K562 (cell line): ENCODE data around the gene RNF115. TPM values are rescaled to one million over a fixed set of nuclear protein-coding genes. Genes with fewer than 3 reads are reported as not detected.

Experiments used
- ATAC-seq: fragments of 200-7000 bp; cut with Tn5 transposase; 3 replicates; pipeline ENCODE4 v1.9.1; 2020; ENCODE audit warnings: moderate library complexity
- BruUV-seq: library from RNA; stranded (reverse); fragments of 400-500 nt; replicated peaks from 2 replicates; lab custom pipeline; 2021; lab: Mats Ljungman, UMichigan
- CTCF ChIA-PET: fragments of 300-600 bp; formaldehyde crosslinking; extraction: SDS; loops from one replicate; lab custom pipeline; 2021; ENCODE audit warnings: low intra/inter-chr PET ratio; lab: Yijun Ruan, JAX
- POLR2A ChIA-PET: fragments of 300-600, 350-650 bp; sonication (Branson Sonifier 250); formaldehyde crosslinking; extraction: SDS; loops from one replicate; lab custom pipeline; 2021; ENCODE audit warnings: antibody characterized with exemption, inconsistent platforms; lab: Yijun Ruan, JAX
- DNase-seq, 4 experiments: peaks; one replicate each; pipeline versions ENCODE4 v3.0.0 to v3.0.0-alpha.2; 2011 to 2018; ENCODE audit warnings: low spot score in 3 of 4, mixed read lengths in 3 of 4; ENCODE audit errors: extremely low read depth in 1 of 4
- FAIRE-seq: peaks from 2 replicates; lab custom pipeline; 2011; peaks lifted over from hg19 to GRCh38; lab: Jason Lieb, UNC
- H2AFZ ChIP-seq: 2 replicates; pipeline ENCODE4 v1.6.0; 2011; ENCODE audit warnings: low read depth, low read length, control low read depth, inconsistent platforms
- H3K27ac ChIP-seq: fragments of 200-600 bp; 3 replicates; pipeline ENCODE4 v1.8.0; 2011; ENCODE audit warnings: low read depth, mild to moderate bottlenecking, control low read depth, inconsistent platforms, low read length, moderate library complexity, mixed read lengths; ENCODE audit errors: extremely low read depth
- H3K27me3 ChIP-seq, 2 experiments: fragments of 300-600 bp in 1 of 2; 2 replicates in 1 of 2; 3 replicates in 1 of 2; pipeline versions ENCODE4 v1.6.0 to v1.8.0; 2011; ENCODE audit warnings: inconsistent platforms in 2 of 2, low read length in 2 of 2, mild to moderate bottlenecking in 1 of 2, mixed read lengths in 1 of 2, moderate library complexity in 1 of 2; ENCODE audit not compliant: control insufficient read depth in 2 of 2, insufficient read depth in 2 of 2
- H3K36me3 ChIP-seq: fragments of 300-600 bp; 3 replicates; pipeline ENCODE4 v1.8.0; 2011; ENCODE audit warnings: mild to moderate bottlenecking, low read length, inconsistent platforms; ENCODE audit not compliant: control insufficient read depth, insufficient read depth
- H3K4me1 ChIP-seq, 2 experiments: fragments of 200-600 bp in 1 of 2; replicated peaks in 1 of 2; 2 replicates in 1 of 2; 3 replicates in 1 of 2; pipeline versions ENCODE4 v1.5.1 to v1.8.0; 2011; ENCODE audit warnings: inconsistent platforms in 2 of 2, low read length in 2 of 2, mild to moderate bottlenecking in 1 of 2, mixed read lengths in 1 of 2, moderate library complexity in 1 of 2; ENCODE audit not compliant: control insufficient read depth in 2 of 2, insufficient read depth in 2 of 2
- H3K4me2 ChIP-seq: 2 replicates; pipeline ENCODE4 v1.6.1; 2011; ENCODE audit warnings: low read length, control low read depth, inconsistent platforms, mixed read lengths; ENCODE audit not compliant: insufficient read depth
- H3K4me3 ChIP-seq: fragments of 200-600 bp; sonication (generic), shearing (Covaris generic); 2 replicates; pipeline ENCODE4 v1.5.1; 2016; ENCODE audit warnings: control low read depth, inconsistent platforms
- H3K79me2 ChIP-seq: fragments of 200-600 bp; 3 replicates; pipeline ENCODE4 v1.8.0; 2011; ENCODE audit warnings: low read length, inconsistent platforms; ENCODE audit not compliant: control insufficient read depth, insufficient read depth
- H3K9ac ChIP-seq, 2 experiments: 2 replicates each; pipeline versions ENCODE4 v1.6.0 to v1.6.1; 2011; ENCODE audit warnings: low read depth in 2 of 2, low read length in 2 of 2, control low read depth in 1 of 2, inconsistent platforms in 1 of 2, mild to moderate bottlenecking in 1 of 2, mixed read lengths in 1 of 2; ENCODE audit not compliant: insufficient read depth in 1 of 2
- H3K9me1 ChIP-seq: one replicate; pipeline ENCODE4 v1.6.0; 2011; ENCODE audit warnings: inconsistent platforms, mild to moderate bottlenecking, low read length, moderate library complexity; ENCODE audit not compliant: control insufficient read depth, insufficient read depth
- H3K9me3 ChIP-seq: replicated peaks from 2 replicates; pipeline ENCODE4 v1.5.1; 2011; ENCODE audit warnings: low read depth, low read length, inconsistent platforms; ENCODE audit not compliant: control insufficient read depth, insufficient read depth
- H4K20me1 ChIP-seq: replicated peaks from 2 replicates; pipeline ENCODE4 v1.6.1; 2011; ENCODE audit warnings: low read length, inconsistent platforms, mixed read lengths; ENCODE audit not compliant: control insufficient read depth, insufficient read depth
- ARID1B ChIP-seq: fragments of 450-650 bp; IDR thresholded peaks from 2 replicates; pipeline ENCODE4 v1.6.1; 2016; ENCODE audit warnings: antibody characterized with exemption, mild to moderate bottlenecking, inconsistent platforms
- C11orf30 ChIP-seq: fragments of 450-650 bp; IDR thresholded peaks from 2 replicates; pipeline ENCODE4 v1.6.1; 2016; ENCODE audit warnings: low read depth, mild to moderate bottlenecking
- JUN ChIP-seq, 2 experiments: sonication (generic) in 1 of 2; formaldehyde crosslinking in 1 of 2; IDR thresholded peaks; 2 replicates each; pipeline versions ENCODE4 v1.6.1 to v1.8.0; 2012 to 2022; ENCODE audit warnings: borderline replicate concordance in 2 of 2, mild to moderate bottlenecking in 2 of 2, improper control_type of control experiment in 1 of 2, low read depth in 1 of 2, low read length in 1 of 2, missing genetic modification reagents in 1 of 2
- MECOM ChIP-seq: fragments of 250-450 bp; sonication (Bioruptor Pico); IDR thresholded peaks from 2 replicates; pipeline ENCODE4 v1.8.0; 2022; ENCODE audit warnings: inconsistent platforms
- MEF2A ChIP-seq: IDR thresholded peaks from 2 replicates; pipeline ENCODE4 v1.6.1; 2011; ENCODE audit warnings: low read depth, mild to moderate bottlenecking, low read length, moderate library complexity; ENCODE audit not compliant: control insufficient read depth
- NFE2 ChIP-seq: IDR thresholded peaks from 2 replicates; pipeline ENCODE4 v1.6.1; 2014; ENCODE audit warnings: antibody characterized with exemption, low read depth
- NFE2L1 ChIP-seq: fragments of 450-650 bp; IDR thresholded peaks from 2 replicates; pipeline ENCODE4 v1.6.1; 2016; ENCODE audit warnings: missing genetic modification characterization, low read depth, mild to moderate bottlenecking, missing compliant biosample characterization, moderate library complexity, borderline replicate concordance
- NONO ChIP-seq, 2 experiments: fragments of 200-400 bp in 1 of 2; fragments of 450-650 bp in 1 of 2; formaldehyde crosslinking in 1 of 2; IDR thresholded peaks; 2 replicates each; pipeline ENCODE4 v1.6.1; 2017; ENCODE audit warnings: low read depth in 2 of 2, mild to moderate bottlenecking in 2 of 2, moderate library complexity in 2 of 2, low read length in 1 of 2
- RFX1 ChIP-seq: fragments of 450-650 bp; IDR thresholded peaks from 2 replicates; pipeline ENCODE4 v1.6.1; 2016; ENCODE audit warnings: mild to moderate bottlenecking, moderate library complexity
- SREBF1 ChIP-seq: fragments of 150-350 bp; IDR thresholded peaks from 2 replicates; pipeline ENCODE4 v1.6.1; 2014; ENCODE audit warnings: antibody characterized with exemption, low read depth, low read length, borderline replicate concordance
- STAG1 ChIP-seq: sonication (generic); formaldehyde crosslinking; IDR thresholded peaks from 2 replicates; pipeline ENCODE4 v1.5.0; 2020; ENCODE audit warnings: missing genetic modification reagents, borderline replicate concordance
- ZNF316 ChIP-seq: fragments of 450-650 bp; IDR thresholded peaks from 2 replicates; pipeline ENCODE4 v1.6.1; 2016
- ZSCAN29 ChIP-seq: fragments of 450-650 bp; IDR thresholded peaks from 2 replicates; pipeline ENCODE4 v1.6.1; 2017
- WGBS: fragments of 100-300 bp; shearing (Covaris generic); methylation state at CpG from one replicate; pipeline ENCODE4 v1.1.6; 2016; ENCODE audit warnings: low coverage, mixed read lengths; ENCODE audit not compliant: insufficient coverage; ENCODE audit errors: missing lambda C conversion rate; 5-methylcytosine and 5-hydroxymethylcytosine counted together
- in situ Hi-C: fragments of 300-500 bp; cut with MboI; formaldehyde crosslinking; loops from 4 replicates; pipeline ENCODE4 v1.15.0; 2018; ENCODE audit warnings: inconsistent platforms, mixed read lengths
- intact Hi-C: fragments of 100-400 bp; cut with micrococcal nuclease; formaldehyde crosslinking; loops from 2 replicates; pipeline ENCODE4 v1.14.2; 2022
- polyA plus RNA-seq, 8 experiments: library from polyadenylated mRNA; depleted of rRNA in 4 of 8; stranded (reverse) in 5 of 8; unstranded in 3 of 8; fragments of >200 nt; fragmentation: Nextera tagmentation in 2 of 8; fragmentation: Illumina TruSeq in 1 of 8; extraction: Ambion mirVana in 2 of 8; extraction: Trizol in 1 of 8; gene quantifications; 2 replicates each; pipeline versions ENCODE4 v1.2.1 to v1.2.3, GENCODE V29; 2011 to 2014; ENCODE audit warnings: inconsistent platforms in 1 of 8, missing spikeins in 1 of 8
- total RNA-seq, 7 experiments: library from RNA; depleted of rRNA in 6 of 7; stranded (reverse); fragments of >200 nt in 6 of 7; fragmentation: Illumina TruSeq in 2 of 7; extraction: Trizol in 2 of 7; gene quantifications; 2 replicates each; pipeline versions ENCODE4 v1.2.1 to v1.2.3, GENCODE V29; 2011 to 2021; ENCODE audit warnings: low replicate concordance in 1 of 7
- TF ChIP-seq, protein P1 (sequence below): fragments of 250-450 bp; sonication (Bioruptor Pico); IDR thresholded peaks from 2 replicates; pipeline ENCODE4 v1.5.0; 2022; ENCODE audit warnings: mild to moderate bottlenecking

The RNF115 gene
- total and polyA plus RNA-seq, 9 of the 15 experiments (the other 6 are each of a cell fraction or from before 2014, with no cell fraction given) = 1.9 to 14.3 (median 9.5) TPM

DNA sequence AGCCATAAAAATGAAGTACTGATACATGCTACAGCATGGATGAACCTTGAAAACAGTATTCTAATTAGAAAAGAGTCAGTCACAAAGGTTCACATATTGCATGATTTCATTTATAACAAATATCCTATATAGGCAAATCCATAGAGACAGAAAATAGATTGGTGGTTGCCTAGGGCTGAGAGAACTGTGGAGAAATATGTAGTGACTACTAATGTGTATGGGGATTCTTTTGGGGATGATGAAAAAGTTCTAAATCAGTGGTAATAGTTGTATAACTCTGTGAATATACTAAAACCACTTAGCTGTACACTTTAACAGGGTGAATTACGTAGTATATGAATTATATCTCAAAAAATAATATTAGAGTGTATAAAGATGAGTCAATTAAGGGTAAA lies 45.8 kb downstream of the RNF115 start:
- 95% methylated on average over 1 of the region's 1 CpG for WGBS

DNA sequence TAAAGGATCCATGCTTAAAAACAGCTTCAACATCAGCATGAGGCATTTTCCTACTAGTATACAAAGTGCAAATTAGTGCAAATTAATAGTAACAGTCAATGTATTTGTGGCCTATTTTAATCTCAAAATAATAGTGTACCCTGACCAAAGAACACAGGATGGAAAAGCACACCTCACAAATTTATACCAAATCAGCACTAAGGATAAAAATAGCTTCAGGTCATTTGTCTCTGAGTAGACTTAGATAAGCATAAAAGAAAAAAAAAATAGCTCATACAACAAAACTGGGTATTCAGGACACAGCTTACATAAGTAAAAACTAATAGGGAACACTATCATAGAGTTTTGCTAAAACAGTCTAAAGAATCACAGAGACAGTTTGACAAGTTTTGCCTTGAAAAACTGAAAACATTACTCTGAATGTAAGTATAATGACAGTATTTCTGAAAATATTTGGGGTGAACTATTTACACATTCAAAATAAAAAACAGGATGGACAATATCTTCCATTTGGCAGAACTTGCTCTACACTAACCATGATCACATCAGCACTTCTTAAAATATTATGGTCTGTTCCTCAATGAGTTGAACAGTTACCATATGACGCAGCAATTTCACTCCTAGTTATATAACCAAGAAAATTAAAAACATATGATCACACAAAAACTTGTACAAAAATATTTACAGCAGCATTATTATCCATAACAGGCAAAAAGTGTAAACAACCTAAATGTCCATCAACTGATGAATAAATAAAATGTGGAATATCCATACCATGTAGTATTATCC lies 46.3 kb downstream of the RNF115 start:
- Histone ChIP-seq H3K27me3 (no peaks in the 10 kb centered on the region), H3K4me2 (no peak overlapping the region), H3K4me3 (no peak overlapping the region), H2AFZ (no peak overlapping the region), H3K27ac (no peak overlapping the region; the same call in 2 of the 3 replicates), H3K9me3 (no peaks in the 10 kb centered on the region), H3K9ac (no peak overlapping the region), H3K79me2 (no peaks in the 10 kb centered on the region), H3K9me1 (no peaks in the 10 kb centered on the region), H4K20me1 (no peaks in the 10 kb centered on the region), H3K4me1 (peaks cover 0 to 6% of the 10 kb centered on the region in 2 experiments; a peak in 2 of 5 replicates), H3K36me3 (peaks cover 12% of the 10 kb centered on the region; the same call in 2 of the 3 replicates)
- DNase-seq = no peak
- no TSS peak for BruUV-seq
- POLR2A ChIA-PET = no interaction called here
- intact Hi-C loops (no loop called here), in situ Hi-C loops (no loop called here)
- peak; percentile 53; the same call in 2 of the 3 replicates for ATAC-seq
- 68% methylated on average over 1 of the region's 1 CpG for whole genome bisulfite sequencing
- FAIRE-seq = no peak
- CTCF ChIA-PET = no interaction called here
- TF ChIP-seq STAG1 (CRISPR knock-in tag) (no peak), C11orf30 (peak; percentile 77), NONO (IDR thresholded peaks at IDR 0.05; ENCODE audit: low read depth in 2 of 2, low read length in 1 of 2) (no peak), ZSCAN29 (no peak), MEF2A (peak; percentile 42; the same call in 1 of the 2 replicates), NFE2L1 (tag) (peak; percentile 41; the same call in 1 of the 2 replicates), ZNF316 (peak; percentile 92), ARID1B (peak; percentile 10; the same call in 1 of the 2 replicates), NFE2 (peak; percentile 74), MECOM (CRISPR knock-in tag) (no peak), SREBF1 (no peak)
- TF ChIP-seq, protein P1, sequence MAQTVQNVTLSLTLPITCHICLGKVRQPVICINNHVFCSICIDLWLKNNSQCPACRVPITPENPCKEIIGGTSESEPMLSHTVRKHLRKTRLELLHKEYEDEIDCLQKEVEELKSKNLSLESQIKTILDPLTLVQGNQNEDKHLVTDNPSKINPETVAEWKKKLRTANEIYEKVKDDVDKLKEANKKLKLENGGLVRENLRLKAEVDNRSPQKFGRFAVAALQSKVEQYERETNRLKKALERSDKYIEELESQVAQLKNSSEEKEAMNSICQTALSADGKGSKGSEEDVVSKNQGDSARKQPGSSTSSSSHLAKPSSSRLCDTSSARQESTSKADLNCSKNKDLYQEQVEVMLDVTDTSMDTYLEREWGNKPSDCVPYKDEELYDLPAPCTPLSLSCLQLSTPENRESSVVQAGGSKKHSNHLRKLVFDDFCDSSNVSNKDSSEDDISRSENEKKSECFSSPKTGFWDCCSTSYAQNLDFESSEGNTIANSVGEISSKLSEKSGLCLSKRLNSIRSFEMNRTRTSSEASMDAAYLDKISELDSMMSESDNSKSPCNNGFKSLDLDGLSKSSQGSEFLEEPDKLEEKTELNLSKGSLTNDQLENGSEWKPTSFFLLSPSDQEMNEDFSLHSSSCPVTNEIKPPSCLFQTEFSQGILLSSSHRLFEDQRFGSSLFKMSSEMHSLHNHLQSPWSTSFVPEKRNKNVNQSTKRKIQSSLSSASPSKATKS (CRISPR knock-in tag) = no peak

More for the DNA sequence above, 45.8 kb downstream of the RNF115 start:
- TF ChIP-seq JUN (IDR thresholded peaks at IDR 0.05; ENCODE audit: borderline replicate concordance, low read depth, low read length) (no peak), JUN (CRISPR knock-in tag; IDR thresholded peaks at IDR 0.05; ENCODE audit: borderline replicate concordance) (no peak), RFX1 (0 out of 2 replicates have a peak, but pooled peaks have one; percentile 8)
- Histone ChIP-seq H3K36me3 (peaks cover 12% of the 10 kb centered on the region; the same call in 2 of the 3 replicates), H4K20me1 (no peaks in the 10 kb centered on the region), H3K4me2 (no peak overlapping the region), H3K27ac (no peak overlapping the region), H3K4me1 (peaks cover 0 to 6% of the 10 kb centered on the region in 2 experiments; a peak in 2 of 5 replicates), H3K9me3 (no peaks in the 10 kb centered on the region), H3K27me3 (no peaks in the 10 kb centered on the region), H3K4me3 (no peak overlapping the region), H2AFZ (no peak overlapping the region), H3K9me1 (no peaks in the 10 kb centered on the region), H3K9ac (no peak overlapping the region), H3K79me2 (no peaks in the 10 kb centered on the region)
- ATAC-seq = peak; percentile 31; the same call in 2 of the 3 replicates
- POLR2A ChIA-PET = no interaction called here
- DNase-seq = no peak
- BruUV-seq = no TSS peak
- FAIRE-seq = peak; percentile 46
- CTCF ChIA-PET = no interaction called here
- intact Hi-C loops (no loop called here), in situ Hi-C loops (no loop called here)
